Prostate gland (tissue), 2 donors: ENCODE results near the gene ANKS1B.

Experiments
- CTCF ChIP-seq, 4 experiments: fragments of 200-600 bp in 2 of 4; fragments of 450-650 bp in 2 of 4; sonication (generic) in 2 of 4; IDR thresholded peaks; 1 replicate in 3 of 4; 2 replicates in 1 of 4; pipeline ENCODE4 v1.5.1; 2016 to 2019; ENCODE audit warnings: antibody characterized with exemption in 4 of 4, mild to moderate bottlenecking in 2 of 4, moderate library complexity in 2 of 4
- POLR2A ChIP-seq: fragments of 450-650 bp; IDR thresholded peaks from one replicate; pipeline ENCODE4 v1.6.1; 2016; ENCODE audit warnings: antibody characterized with exemption, mild to moderate bottlenecking

- no peak for TF ChIP-seq CTCF (IDR thresholded peaks at IDR 0.05)
- no peak for TF ChIP-seq POLR2A
Observed at GRCh38 chr12:99706736-99707473, 277.8 kb downstream of the ANKS1B start.
